Heart left ventricle (tissue), 16 donors: ENCODE data around the gene DRC1. TPM values are rescaled to one million over a fixed set of nuclear protein-coding genes. Genes with fewer than 3 reads are reported as not detected.

Source experiments
- ATAC-seq, 4 donors: fragments of 200-7000 bp; cut with Tn5 transposase; one replicate each; pipeline ENCODE4 v1.9.1; 2020 to 2022; ENCODE audit warnings: moderate library complexity in 4 of 4, mild to moderate bottlenecking in 3 of 4, moderate number of reproducible peaks in 1 of 4
- DNase-seq, 5 donors: peaks; one replicate each; pipeline ENCODE4 v3.0.0-alpha.2; 2020
- H3K27ac ChIP-seq, 12 donors: fragments of 200-600 bp; sonication (generic) in 4 of 12; one replicate each; pipeline versions ENCODE4 v1.5.0 to v1.8.0; 2016 to 2022; ENCODE audit warnings: mild to moderate bottlenecking in 2 of 12
- H3K27me3 ChIP-seq, 9 donors: fragments of 200-600 bp; sonication (generic) in 2 of 9; one replicate each; pipeline versions ENCODE4 v1.5.1 to v1.8.0; 2016 to 2022; ENCODE audit warnings: mild to moderate bottlenecking in 3 of 9
- H3K36me3 ChIP-seq, 9 donors: fragments of 200-600 bp; sonication (generic) in 2 of 9; one replicate each; pipeline versions ENCODE4 v1.5.0 to v1.8.0; 2018 to 2022; ENCODE audit warnings: mild to moderate bottlenecking in 2 of 9
- H3K4me1 ChIP-seq, 12 donors: fragments of 200-600 bp; sonication (generic) in 4 of 12; one replicate each; pipeline versions ENCODE4 v1.5.0 to v1.8.0; 2016 to 2022; ENCODE audit warnings: mild to moderate bottlenecking in 3 of 12
- H3K4me3 ChIP-seq, 12 donors: fragments of 200-600 bp; sonication (generic) in 4 of 12; one replicate each; pipeline versions ENCODE4 v1.5.0 to v1.8.0; 2017 to 2022; ENCODE audit warnings: mild to moderate bottlenecking in 9 of 12, moderate library complexity in 4 of 12
- H3K9me3 ChIP-seq, 12 donors: fragments of 200-600 bp; sonication (generic) in 4 of 12; one replicate each; pipeline versions ENCODE4 v1.5.0 to v1.8.0; 2016 to 2022; ENCODE audit warnings: mild to moderate bottlenecking in 1 of 12
- CTCF ChIP-seq, 12 donors: fragments of 200-600 bp; sonication (generic) in 4 of 12; IDR thresholded peaks; one replicate each; pipeline versions ENCODE4 v1.5.0 to v1.8.0; 2018 to 2022; ENCODE audit warnings: antibody characterized with exemption in 12 of 12, mild to moderate bottlenecking in 5 of 12
- POLR2A ChIP-seq, 2 donors: fragments of 450-650 bp; IDR thresholded peaks; one replicate each; pipeline ENCODE4 v1.6.1; 2017; ENCODE audit warnings: antibody characterized with exemption in 2 of 2, mild to moderate bottlenecking in 2 of 2, moderate library complexity in 2 of 2
- WGBS, 4 donors: extraction: QIAGEN DNeasy Blood & Tissue Kit in 2 of 4; methylation state at CpG; one replicate each; pipeline versions ENCODE4 v1.1.5 to v1.1.7; 2013 to 2018; 5-methylcytosine and 5-hydroxymethylcytosine counted together
- intact Hi-C, 10 donors: fragments of 100-400 bp; cut with DNase I; formaldehyde crosslinking; loops; one replicate each; pipeline versions ENCODE4 v1.11.1 to v1.14.2; 2022
- polyA plus RNA-seq, 2 donors: library from polyadenylated mRNA; stranded (reverse); fragments of 200-250 nt; gene quantifications; one replicate each; pipeline ENCODE4 v1.2.3, GENCODE V29; 2013
- total RNA-seq, 9 donors: library from RNA; depleted of rRNA in 2 of 9; stranded (reverse); fragments of >200 nt in 2 of 9; fragmentation: NEBNext Ultra II Directional in 3 of 9; extraction: Animal tissue kit (Norgen Biotek cat#: 25700) in 3 of 9; gene quantifications; one replicate each; pipeline versions ENCODE4 v1.1.0 to v1.2.4, GENCODE V29; 2016 to 2023
- donor health status: ischemic (EF 13 %, LVEDD 7.1; RV severe dilation, severe dysfunction).
- donor health status: healthy with polysubstance abuse.
- donor health status: DM: no; HTN: yes; CAD: no.
- donor health status: DM: no; HTN: no; CAD: no.
- donor health status: ischemic (EF 25% LVEDD 6.9; RV normal size, moderate dysfunction).
- donor health status: ischemic (EF 25% LVEDD 5.7; RV mildly dilated, moderate dysfunction).
- donor health status: healthy.
- donor health status: DM: yes; HTN: yes; CAD: no.
- donor health status: ischemic (EF 35%, LVEDD 5.7; RV mildly dilated, moderate dysfunction).
- donor health status: nonischemic (EF 11% LVEDD 7.7; RV severe dilation, severe dysfunction).
- donor health status: DM: yes; HTN: yes; CAD: no.
- donor health status: PGD.
- donor health status: ischemic (EF 29% LVEDD 5.4; RV normal size, mild dysfunction).
- donor health status: nonischemic (EF 23%, LVEDD 6.1; RV moderate dilation, normal function).

The DRC1 gene
- total and polyA plus RNA-seq, 11 donors = 0.15 to 0.73 (median 0.44) TPM; not detected in 8

GRCh38 chr2:26356111-26356510 lies 45.6 kb upstream of the DRC1 start:
- ATAC-seq (no peak), DNase-seq (no peak)
- no peak overlapping the region for H3K4me3 ChIP-seq
- H3K4me1 ChIP-seq = peaks cover 0 to 8% (median 0%) of the 10 kb centered on the region in 12 donors
- H3K9me3 ChIP-seq = no peaks in the 10 kb centered on the region
- H3K27me3 ChIP-seq = no peaks in the 10 kb centered on the region
- 97 to 100% (median 98%) methylated on average over 2 of the region's 2 CpGs for WGBS, 4 donors
- intact Hi-C loops = no loop called here
- no peaks in the 10 kb centered on the region for H3K36me3 ChIP-seq
- TF ChIP-seq CTCF (IDR thresholded peaks at IDR 0.05) = no peak
- no peak for TF ChIP-seq POLR2A (IDR thresholded peaks at IDR 0.05)
- no peak overlapping the region for H3K27ac ChIP-seq

GRCh38 chr2:26356771-26357170 lies 44.9 kb upstream of the DRC1 start:
- Histone ChIP-seq H3K9me3 (no peaks in the 10 kb centered on the region), H3K4me1 (peaks cover 0 to 8% (median 0%) of the 10 kb centered on the region in 12 donors), H3K36me3 (no peaks in the 10 kb centered on the region), H3K27me3 (no peaks in the 10 kb centered on the region), H3K27ac (no peak overlapping the region), H3K4me3 (no peak overlapping the region)
- intact Hi-C loops = no loop called here
- DNase-seq (no peak), ATAC-seq (no peak)
- TF ChIP-seq POLR2A (IDR thresholded peaks at IDR 0.05) (no peak), CTCF (IDR thresholded peaks at IDR 0.05) (no peak)
- 88 to 95% (median 89%) methylated on average over 2 of the region's 2 CpGs for WGBS, 4 donors

- intact Hi-C loops = no loop called here
- Histone ChIP-seq H3K27me3 (no peaks in the 10 kb centered on the region), H3K27ac (no peak overlapping the region), H3K9me3 (no peaks in the 10 kb centered on the region), H3K36me3 (peaks cover 0 to 7% (median 0%) of the 10 kb centered on the region in 9 donors), H3K4me1 (peaks cover 0 to 8% (median 0%) of the 10 kb centered on the region in 12 donors), H3K4me3 (no peak overlapping the region)
- TF ChIP-seq CTCF (IDR thresholded peaks at IDR 0.05) = no peak
- no peak for TF ChIP-seq POLR2A (IDR thresholded peaks at IDR 0.05)
- WGBS, 4 donors = 96 to 97% (median 96%) methylated on average over 4 of the region's 4 CpGs
- ATAC-seq (no peak), DNase-seq (no peak)
These were observed 41.7 kb upstream of the DRC1 start for GRCh38 chr2:26359886-26360473.

- Histone ChIP-seq H3K4me3 (no peak overlapping the region), H3K36me3 (peaks cover 0 to 38% (median 20%) of the 10 kb centered on the region in 9 donors), H3K9me3 (no peaks in the 10 kb centered on the region), H3K27ac (no peak overlapping the region), H3K4me1 (no peaks in the 10 kb centered on the region), H3K27me3 (no peaks in the 10 kb centered on the region)
- 92 to 94% (median 93%) methylated on average over 4 of the region's 4 CpGs for WGBS, 4 donors
- no peak for DNase-seq
- no peak for ATAC-seq
- no peak for TF ChIP-seq POLR2A (IDR thresholded peaks at IDR 0.05)
- no peak for TF ChIP-seq CTCF (IDR thresholded peaks at IDR 0.05)
- intact Hi-C loops = no loop called here
These were observed 38.4 kb upstream of the DRC1 start for GRCh38 chr2:26363323-26363722.
